Measurements from ENCODE around the gene SIGLEC1. TPM values are rescaled to one million over a fixed set of nuclear protein-coding genes. Genes with fewer than 3 reads are reported as not detected.

Gene SIGLEC1
- total RNA-seq, 1 donor from 2014 or later: not detected

DNA sequence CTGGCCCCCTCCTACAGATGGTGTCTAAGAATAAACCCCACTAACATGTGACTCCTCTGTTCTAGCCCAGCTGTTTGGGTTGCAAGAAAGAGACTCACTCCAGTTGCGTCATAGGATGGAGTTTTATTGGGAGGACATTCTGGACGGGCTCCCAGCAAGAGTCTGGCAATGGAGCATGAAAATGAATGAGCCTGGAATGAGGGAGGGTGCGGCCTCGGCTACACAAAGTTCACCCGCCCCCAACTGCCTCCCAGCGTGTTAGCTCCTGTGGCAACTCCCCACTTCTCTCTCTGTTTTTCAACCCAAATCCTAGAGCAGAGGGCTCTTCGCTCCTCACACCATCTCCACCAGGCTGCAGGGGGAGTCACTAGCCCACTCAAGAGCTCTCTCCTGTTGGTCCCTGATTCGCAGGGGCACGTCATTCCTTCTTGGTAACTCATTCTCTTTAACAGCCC lies 25.5 kb downstream of the SIGLEC1 start:
- Mint-ChIP-seq H3K27me3 (ENCODE audit: low read depth) (peaks cover 4% of the 10 kb centered on the region), H3K27ac (ENCODE audit: unreplicated experiment) (no peak overlapping the region), H3K9me3 (ENCODE audit: low read depth) (no peaks in the 10 kb centered on the region), H3K4me3 (ENCODE audit: unreplicated experiment) (no peak overlapping the region), H3K4me1 (ENCODE audit: low read depth) (peaks cover 11% of the 10 kb centered on the region), H3K36me3 (ENCODE audit: low read depth) (no peaks in the 10 kb centered on the region)
- TF ChIP-seq, protein P1, sequence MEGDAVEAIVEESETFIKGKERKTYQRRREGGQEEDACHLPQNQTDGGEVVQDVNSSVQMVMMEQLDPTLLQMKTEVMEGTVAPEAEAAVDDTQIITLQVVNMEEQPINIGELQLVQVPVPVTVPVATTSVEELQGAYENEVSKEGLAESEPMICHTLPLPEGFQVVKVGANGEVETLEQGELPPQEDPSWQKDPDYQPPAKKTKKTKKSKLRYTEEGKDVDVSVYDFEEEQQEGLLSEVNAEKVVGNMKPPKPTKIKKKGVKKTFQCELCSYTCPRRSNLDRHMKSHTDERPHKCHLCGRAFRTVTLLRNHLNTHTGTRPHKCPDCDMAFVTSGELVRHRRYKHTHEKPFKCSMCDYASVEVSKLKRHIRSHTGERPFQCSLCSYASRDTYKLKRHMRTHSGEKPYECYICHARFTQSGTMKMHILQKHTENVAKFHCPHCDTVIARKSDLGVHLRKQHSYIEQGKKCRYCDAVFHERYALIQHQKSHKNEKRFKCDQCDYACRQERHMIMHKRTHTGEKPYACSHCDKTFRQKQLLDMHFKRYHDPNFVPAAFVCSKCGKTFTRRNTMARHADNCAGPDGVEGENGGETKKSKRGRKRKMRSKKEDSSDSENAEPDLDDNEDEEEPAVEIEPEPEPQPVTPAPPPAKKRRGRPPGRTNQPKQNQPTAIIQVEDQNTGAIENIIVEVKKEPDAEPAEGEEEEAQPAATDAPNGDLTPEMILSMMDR (IDR thresholded peaks at IDR 0.05): no peak
- no peak for DNase-seq (ENCODE audit: low spot score)

DNA sequence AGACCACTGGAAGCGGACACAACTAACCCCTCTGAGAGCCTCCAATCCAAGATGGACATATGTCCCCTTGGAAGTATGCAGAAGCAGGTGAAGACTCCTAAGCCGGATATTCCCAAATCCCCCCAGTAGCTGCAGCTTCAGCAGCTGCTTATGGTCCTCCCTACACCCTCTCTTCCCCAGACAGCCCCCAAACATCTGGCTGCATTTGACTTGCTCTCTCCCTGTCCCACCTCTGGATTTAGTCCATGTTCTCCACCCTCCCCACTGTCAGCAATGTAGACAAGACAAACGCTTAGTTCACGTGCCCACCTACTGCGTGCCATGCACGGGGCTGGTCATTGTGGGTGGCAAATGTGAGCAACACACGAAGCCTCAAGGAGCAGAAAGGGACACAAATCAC lies 26.0 kb downstream of the SIGLEC1 start:
- TF ChIP-seq, protein P1 (IDR thresholded peaks at IDR 0.05): no peak
- Mint-ChIP-seq H3K4me1 (ENCODE audit: low read depth) (peaks cover 11% of the 10 kb centered on the region), H3K4me3 (ENCODE audit: unreplicated experiment) (no peak overlapping the region), H3K27ac (ENCODE audit: unreplicated experiment) (no peak overlapping the region), H3K9me3 (ENCODE audit: low read depth) (no peaks in the 10 kb centered on the region), H3K36me3 (ENCODE audit: low read depth) (no peaks in the 10 kb centered on the region), H3K27me3 (ENCODE audit: low read depth) (peaks cover 4% of the 10 kb centered on the region)
- no peak for DNase-seq (ENCODE audit: low spot score)

DNA sequence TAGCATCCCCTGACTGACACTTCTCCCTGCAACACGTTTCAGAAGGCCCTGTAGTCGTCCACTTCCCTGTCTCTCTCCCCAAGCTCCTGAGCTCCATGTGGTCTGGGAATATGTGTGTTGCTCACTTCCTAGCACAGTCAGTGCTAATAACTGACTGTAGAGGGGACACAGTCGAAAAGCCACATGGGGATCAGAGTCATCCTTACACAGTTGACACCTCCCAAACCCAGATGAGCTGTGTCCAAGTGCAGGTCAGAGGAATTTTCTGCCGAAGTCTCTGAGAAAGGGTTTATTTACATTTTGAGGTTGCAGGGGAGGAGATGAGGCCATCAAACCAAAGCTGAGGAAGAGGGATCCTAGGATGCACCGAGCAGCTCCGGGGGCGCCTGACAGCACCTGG lies 27.1 kb downstream of the SIGLEC1 start:
- peaks cover 19% of the 10 kb centered on the region for H3K4me1 Mint-ChIP-seq (ENCODE audit: low read depth)
- no peaks in the 10 kb centered on the region for H3K36me3 Mint-ChIP-seq (ENCODE audit: low read depth)
- peaks cover 4% of the 10 kb centered on the region for H3K27me3 Mint-ChIP-seq (ENCODE audit: low read depth)
- H3K9me3 Mint-ChIP-seq (ENCODE audit: low read depth): no peaks in the 10 kb centered on the region
- TF ChIP-seq, protein P1 (IDR thresholded peaks at IDR 0.05): no peak
- DNase-seq (ENCODE audit: low spot score): no peak
- H3K4me3 Mint-ChIP-seq (ENCODE audit: unreplicated experiment): no peak overlapping the region
- H3K27ac Mint-ChIP-seq (ENCODE audit: unreplicated experiment): no peak overlapping the region

DNA sequence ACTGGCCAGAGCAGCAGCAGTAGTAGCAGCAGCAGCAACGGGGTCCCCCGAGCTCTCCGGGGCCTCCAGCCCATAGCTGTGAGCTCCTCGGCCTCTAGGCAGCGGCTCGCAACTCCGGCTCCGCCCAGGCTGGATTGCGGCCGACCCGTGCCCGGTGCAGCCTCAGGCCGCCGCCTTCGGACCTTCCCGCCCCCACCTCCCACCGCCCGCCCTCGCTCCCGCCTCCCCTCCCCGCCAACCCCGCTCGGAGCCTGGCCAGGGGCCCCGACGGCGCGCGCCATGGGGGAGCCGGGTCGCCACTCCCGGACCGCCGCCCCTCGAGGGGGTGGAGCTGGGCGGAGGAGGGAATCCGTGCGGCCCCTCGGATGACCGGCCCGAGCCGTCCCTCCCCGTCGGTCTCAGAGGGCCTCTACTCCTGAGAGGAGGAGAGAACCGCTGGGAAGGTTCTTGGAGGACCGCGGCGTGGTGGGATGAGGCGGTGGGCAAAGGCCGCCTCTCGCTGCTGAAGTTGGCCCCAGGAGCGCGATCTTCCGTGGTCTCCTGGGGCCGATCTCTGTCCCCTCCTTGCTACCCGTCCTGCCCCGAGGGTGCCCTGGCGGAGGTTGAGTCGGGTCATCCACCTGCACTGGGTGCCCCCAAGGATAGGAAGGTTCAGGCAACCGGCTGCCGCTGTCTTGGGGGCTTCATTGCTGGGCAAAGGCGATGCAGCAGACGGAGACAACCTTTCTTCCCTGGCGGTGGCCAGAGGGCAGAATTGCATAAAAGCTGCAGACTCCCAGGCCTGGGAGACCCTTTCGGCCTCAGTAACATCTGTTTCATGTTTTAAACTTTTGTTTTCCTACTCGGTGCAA lies 30.2 kb downstream of the SIGLEC1 start, which contains the start of gene ADAM33:
Gene ADAM33, minus strand, starts transcription at position 80 of the 851 bp plus-strand sequence. Its CDS starts 6 bp downstream, at position 74.
- TF ChIP-seq, protein P1 (IDR thresholded peaks at IDR 0.05): no peak
- H3K27ac Mint-ChIP-seq (ENCODE audit: unreplicated experiment): no peak within 1 kb of the TSS
- peak within 1 kb of the TSS; percentile 68 for H3K4me3 Mint-ChIP-seq (ENCODE audit: unreplicated experiment)
- no peaks in the 10 kb centered on the region for H3K9me3 Mint-ChIP-seq (ENCODE audit: low read depth)
- H3K27me3 Mint-ChIP-seq (ENCODE audit: low read depth): peaks cover 4% of the 10 kb centered on the region
- DNase-seq (ENCODE audit: low spot score): no peak
- H3K36me3 Mint-ChIP-seq (ENCODE audit: low read depth): no peaks in the 10 kb centered on the region
- H3K4me1 Mint-ChIP-seq (ENCODE audit: low read depth): peaks cover 39% of the 10 kb centered on the region

DNA sequence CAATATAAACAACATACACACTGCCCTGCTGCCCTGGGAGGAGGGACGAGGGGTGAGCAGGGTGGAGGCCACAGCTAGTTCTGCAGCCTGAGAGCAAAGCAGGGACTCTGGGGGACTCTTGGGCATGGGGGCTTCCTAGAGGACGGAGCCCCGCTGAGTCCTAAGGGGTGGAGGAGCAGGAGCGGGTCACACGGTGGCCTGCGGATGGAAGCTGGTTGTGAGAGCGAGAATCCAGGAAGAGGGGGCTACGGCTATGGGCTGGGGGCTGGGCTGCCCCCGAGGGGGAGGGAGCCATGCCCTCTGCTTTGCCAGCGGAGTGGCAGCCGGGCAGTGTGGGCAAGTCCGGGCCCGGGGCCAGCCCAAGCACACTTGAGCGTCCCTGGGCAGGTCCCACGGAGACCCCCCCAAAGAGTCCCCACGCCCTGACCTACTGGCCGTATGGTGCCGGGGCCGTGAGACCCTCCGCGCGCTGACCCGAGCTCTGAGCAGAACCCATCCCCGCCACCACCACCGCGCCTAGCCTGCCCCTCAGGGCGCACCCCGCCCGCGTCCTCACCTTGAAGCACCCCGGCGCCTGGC lies 31.0 kb downstream of the SIGLEC1 start:
- Mint-ChIP-seq H3K36me3 (ENCODE audit: low read depth) (no peaks in the 10 kb centered on the region), H3K27ac (ENCODE audit: unreplicated experiment) (no peak overlapping the region), H3K27me3 (ENCODE audit: low read depth) (peaks cover under 1% of the 10 kb centered on the region), H3K4me3 (ENCODE audit: unreplicated experiment) (peak overlapping the region; percentile 68), H3K9me3 (ENCODE audit: low read depth) (no peaks in the 10 kb centered on the region), H3K4me1 (ENCODE audit: low read depth) (peaks cover 39% of the 10 kb centered on the region)
- TF ChIP-seq, protein P1 (IDR thresholded peaks at IDR 0.05): no peak
- DNase-seq (ENCODE audit: low spot score): no peak
